ENCODE data around the gene EIF4ENIF1. TPM values are rescaled to one million over a fixed set of nuclear protein-coding genes. Genes with fewer than 3 reads are reported as not detected.
A peak's percentile ranks its signal among the peaks of the same experiment; 100 is the strongest.
"Not testable (repeated sequence)": the region's sequence is repeated elsewhere in the genome, so short reads cannot be mapped to it uniquely, and the experiment has no call there.

EIF4ENIF1 gene
- total RNA-seq (2014; rRNA removed; shearing (Covaris generic)): 5.8 and 6.2 TPM in 2 replicates

- peak; percentile 44 for DNase-seq (ENCODE audit: low spot score)
These were observed at the start of gene EIF4ENIF1 for GRCh38 chr22:31489632-31490495. TSS of gene EIF4ENIF1 (minus strand) at chr22:31489842. CDS start at chr22:31488718, 1,124 bp downstream.

DNA sequence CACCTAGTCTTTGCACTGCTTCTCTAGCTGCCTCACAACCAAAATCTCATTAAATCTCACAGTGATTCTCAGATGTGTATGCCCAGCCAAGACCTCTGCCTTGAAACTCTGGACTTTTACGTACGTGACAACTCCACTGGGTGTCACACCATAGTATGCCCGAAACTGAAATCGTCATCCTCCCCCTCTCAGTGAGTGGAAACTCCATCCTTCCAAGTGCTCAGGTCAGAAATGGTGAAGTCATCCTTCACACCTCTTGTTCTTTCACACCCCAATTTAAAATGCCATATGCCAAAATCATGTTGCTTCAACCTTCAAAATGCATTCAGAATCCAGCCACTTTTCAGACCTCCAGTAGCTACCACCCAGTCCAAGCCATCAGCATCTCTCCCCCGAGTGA, 49.2 kb upstream of the EIF4ENIF1 start:
- no peak for DNase-seq (ENCODE audit: low spot score)

DNA sequence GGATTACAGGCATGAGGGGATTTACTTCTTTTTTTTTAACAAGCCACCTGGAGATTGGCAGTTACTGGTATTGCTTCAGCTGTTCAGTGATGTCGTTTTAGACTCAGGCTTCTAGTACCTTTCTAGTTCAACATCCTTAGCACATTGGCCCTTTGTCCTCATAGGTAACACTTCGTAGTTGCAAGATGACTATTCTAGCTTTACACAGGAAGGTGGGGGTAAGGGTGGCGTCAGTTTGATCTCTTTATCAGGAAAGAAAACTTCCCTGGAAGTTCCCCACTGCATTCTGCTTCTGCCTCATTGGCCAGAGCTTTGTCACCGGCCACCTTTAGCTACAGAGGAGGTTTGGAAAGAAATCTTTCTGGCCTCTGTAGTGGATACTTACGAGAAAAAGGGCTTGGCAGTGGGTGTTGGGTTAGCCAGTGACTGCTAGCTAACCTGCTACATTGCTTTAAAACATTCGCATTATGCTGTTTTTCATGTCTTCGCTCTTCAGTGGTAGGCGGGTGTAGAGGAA, 47.4 kb upstream of the EIF4ENIF1 start:
- DNase-seq (ENCODE audit: low spot score): no peak

DNA sequence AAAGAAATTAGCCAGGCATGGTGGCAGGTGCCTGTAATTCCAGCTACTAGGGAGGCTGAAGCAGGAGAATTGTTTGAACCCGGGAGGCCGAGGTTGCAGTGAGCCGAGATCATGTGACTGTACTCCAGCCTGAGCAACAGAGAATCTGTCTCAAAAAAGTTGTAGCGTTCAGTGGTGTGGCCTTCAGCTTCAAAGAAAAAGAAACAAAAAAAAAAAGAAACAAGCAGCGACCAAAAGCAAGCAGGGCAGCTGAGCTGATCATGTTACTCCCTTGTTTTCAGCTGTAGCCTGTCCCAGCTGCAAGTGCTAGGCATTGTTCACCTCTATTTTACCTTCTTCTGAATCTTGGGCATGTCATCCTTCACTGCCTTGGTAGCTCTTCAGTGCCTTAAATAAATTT, 43.7 kb upstream of the EIF4ENIF1 start:
- DNase-seq (ENCODE audit: low spot score): no peak

DNA sequence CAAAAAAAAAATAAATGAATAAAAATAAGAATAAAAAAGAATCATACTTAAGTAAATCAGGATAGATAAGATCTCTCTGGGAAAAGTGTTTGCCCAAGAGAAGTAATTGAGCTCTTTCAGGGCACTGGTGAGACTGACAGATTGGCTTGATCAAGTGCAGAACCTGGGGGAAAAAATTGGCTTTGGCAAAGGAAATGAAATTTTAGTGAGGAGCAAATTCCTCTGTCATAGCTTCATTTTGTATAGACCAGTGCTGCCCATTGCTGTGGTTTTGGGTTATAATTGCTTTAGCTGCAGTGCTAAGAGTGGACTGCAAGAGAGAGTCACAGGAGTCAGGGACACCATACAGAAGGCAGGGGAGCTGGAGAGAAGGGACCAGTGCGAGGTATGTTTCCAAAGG, 42.4 kb upstream of the EIF4ENIF1 start:
- DNase-seq (ENCODE audit: low spot score): no peak

GRCh38 chr22:31530823-31531195, 41.2 kb upstream of the EIF4ENIF1 start:
- DNase-seq (ENCODE audit: low spot score): no peak

DNA sequence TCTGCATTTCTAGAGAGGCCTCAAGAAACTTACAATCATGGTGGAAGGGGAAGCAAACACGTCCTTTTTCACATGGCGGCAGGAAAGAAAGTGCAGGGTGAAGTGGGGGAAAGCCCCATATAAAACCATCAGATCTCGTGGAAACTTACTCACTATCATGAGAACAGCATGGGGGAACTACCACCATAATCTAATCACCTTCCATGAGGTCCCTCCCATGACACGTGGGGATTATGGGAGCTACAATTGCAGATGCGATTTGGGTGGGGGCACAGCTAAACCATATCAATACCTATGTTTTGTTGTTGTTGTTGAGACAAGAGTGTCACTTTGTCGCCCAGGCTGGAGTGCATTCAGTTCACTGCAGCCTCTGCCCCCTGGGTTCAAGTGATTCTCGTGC, 36.6 kb upstream of the EIF4ENIF1 start:
- DNase-seq (ENCODE audit: low spot score): no peak

GRCh38 chr22:31524132-31524531, 34.5 kb upstream of the EIF4ENIF1 start:
- DNase-seq (ENCODE audit: low spot score): not testable (repeated sequence)

DNA sequence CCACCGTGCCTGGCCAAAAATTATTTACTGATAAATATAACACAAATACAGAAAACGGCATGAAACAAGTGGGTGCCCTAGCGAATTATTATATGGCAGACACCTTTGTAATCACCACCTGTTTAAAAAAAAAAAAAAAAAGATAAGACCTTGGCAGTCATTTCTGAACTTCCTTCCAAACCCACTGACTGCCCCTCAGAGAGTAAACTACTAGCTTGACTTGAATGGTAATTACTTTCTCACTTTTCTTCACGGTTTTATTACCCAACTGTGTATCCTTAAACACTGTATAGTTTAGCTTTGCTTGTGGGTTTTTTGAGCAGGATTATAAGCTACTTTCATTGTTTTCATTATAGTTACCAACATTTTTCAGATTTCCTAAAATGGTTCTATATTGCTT, 30.4 kb upstream of the EIF4ENIF1 start:
- DNase-seq (ENCODE audit: low spot score): no peak

DNA sequence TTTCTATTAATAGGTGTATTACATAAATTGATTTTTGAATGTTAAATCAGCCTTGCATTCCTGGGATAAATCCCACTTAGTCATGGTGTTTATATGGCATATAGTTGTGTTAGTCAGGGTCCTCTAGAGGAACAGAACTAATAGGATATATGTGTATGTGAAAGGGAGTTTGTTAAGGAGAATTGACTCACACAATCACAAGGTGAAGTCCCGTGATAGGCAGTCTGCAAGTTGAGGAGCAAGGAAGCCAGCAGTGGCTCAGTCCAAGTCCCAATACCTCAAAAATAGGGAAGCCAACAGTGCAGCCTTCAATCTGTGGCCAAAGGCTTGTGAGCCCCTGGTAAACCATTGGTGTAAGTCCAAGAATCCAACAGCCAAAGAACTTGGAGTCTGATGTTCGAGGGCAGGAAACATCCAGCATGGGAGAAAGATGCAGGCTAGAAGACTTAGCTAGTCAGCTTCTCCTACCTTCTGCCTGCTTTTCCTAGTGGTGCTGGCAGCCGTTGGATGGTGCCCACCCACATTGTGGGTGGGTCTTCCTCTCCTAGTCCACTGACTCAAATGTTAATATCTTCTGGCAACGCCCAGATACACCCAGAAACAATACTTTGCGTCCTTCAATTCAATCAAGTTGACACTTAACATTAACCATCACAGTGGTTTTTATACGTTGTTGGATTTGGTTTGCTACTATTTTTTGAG, 19.6 kb upstream of the EIF4ENIF1 start:
- no peak for DNase-seq (ENCODE audit: low spot score)

- no peak for DNase-seq (ENCODE audit: low spot score)
These were observed 18.9 kb upstream of the EIF4ENIF1 start for GRCh38 chr22:31508536-31508935.

- DNase-seq (ENCODE audit: low spot score): not testable (repeated sequence)
These were observed 17.9 kb upstream of the EIF4ENIF1 start for GRCh38 chr22:31507517-31507916.

DNA sequence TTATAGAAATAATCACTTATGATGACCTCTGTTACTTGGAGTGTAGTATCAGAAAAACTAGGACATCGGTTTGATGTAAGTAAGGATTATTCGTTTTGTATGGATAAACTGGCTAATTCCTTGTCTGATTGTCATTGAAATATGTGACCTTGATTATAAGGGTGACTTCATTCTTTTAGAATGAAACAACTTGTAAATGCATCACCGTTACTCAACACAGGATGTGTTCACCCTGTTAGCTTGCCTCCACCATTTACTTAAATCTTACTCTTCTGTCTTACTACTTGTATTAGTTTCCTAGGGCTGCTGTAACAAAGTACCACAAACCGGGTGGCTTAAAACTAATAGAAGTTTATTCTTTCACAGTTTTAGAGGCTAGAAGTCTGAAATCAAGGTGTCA, 14.6 kb upstream of the EIF4ENIF1 start:
- peak; percentile 6 for DNase-seq (ENCODE audit: low spot score)

DNA sequence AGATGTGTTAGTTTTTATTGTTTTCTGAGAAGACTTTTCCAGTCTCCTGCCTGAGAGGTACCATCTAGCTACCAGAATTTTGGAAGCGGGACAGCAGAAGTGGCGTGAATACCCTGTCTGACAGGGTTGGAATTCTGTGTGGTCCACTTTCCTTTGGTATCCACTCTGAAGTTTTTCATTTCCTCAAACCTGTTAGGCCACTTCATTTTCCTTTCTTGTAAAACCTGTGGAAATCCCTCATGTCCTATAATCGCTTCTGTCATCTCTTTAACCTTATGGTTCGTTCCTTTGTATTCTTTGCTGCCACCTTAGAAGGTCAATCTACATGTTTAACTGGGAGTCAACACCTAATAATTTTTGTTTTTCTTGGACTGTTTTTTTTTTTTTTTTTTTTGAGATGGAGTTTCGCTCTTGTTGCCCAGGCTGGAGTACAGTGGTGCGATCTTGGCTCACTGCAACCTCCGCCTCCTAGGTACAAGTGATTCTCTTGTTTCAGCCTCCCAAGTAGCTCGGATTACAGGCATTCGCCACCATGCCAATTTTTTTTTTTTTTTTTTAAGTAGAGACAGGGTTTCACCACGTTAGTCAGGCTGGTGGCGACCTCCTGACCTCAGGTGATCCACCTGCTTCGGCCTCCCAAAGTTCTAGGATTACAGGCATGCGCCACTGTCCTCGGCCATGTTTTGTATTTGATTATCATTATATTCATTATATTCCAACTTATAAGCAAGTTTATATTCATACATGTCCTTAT, 13.7 kb upstream of the EIF4ENIF1 start:
- DNase-seq (ENCODE audit: low spot score): no peak

DNA sequence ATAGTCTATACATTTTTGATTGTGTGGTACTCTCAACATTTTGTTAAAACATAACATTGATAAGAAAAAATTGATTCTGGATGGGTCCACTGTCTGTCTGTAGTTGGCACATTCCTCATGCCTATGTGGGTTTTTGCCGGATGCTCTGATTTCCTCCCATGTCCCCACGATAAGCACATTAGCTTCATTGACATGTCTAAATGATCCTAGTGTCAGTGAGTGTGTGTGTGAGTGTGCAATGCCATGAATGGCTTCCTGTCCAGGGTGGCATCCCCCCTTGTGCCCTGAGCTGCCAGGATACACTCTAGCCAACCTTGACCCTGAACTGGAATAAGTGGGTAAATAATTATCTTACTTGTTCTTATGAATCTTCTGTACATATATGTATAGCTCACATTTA, 12.1 kb upstream of the EIF4ENIF1 start:
- no peak for DNase-seq (ENCODE audit: low spot score)

DNA sequence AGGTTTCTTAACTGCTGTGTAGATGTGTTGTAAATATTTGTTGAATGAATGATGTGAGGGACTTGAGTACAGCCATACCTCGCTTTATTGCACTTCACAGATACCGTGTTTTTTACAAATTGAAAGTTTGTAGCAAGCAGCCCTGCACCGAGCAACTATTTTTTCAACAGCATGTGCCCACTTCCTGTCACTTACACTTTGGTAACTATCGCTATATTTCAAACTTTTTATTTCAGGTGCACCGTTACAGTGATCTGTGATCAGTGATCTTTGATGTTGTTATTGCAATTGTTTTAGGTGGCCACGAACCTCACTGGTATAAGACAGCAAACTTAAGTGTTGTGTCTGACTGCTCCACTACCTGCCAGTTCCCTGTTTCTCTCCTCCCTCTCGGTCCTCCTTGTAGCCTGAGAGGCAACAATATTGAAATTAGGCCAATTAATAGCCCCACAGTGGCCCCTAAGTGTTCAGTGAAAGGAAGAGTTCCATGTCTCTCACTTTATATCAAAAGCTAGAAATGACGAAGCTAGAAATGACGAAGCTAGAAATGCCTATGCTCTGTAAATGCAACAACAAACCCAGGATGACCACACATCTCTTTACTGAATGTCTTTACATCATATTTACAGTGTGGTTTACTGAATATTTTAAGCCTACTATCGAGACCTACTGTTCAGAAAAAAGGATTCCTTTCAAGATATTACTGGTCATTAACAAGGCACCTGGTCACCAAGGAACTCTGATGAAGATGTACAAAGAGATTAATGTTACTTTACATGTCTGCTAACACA, 7.7 kb upstream of the EIF4ENIF1 start:
- no peak for DNase-seq (ENCODE audit: low spot score)

DNA sequence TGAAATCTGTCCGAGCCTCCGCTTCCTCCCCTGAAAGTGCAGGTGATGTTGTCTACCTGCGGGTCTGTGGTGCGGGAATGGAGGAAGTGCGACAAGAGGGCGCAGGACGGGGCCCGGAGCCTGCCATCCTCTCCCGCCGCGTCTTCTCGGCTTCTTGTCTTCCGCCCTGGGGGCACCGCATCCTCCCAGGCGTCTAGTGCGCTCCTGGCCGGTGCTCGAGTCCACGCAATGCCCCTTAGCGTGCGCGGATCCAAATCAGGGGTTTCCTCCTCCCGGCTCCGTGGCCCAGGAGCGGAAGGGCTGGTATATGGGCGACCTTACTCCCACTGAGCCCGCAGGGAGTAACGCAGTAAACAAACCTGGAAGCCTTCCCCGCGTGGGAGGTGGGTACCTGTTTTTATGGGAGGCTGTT, 7.1 kb upstream of the EIF4ENIF1 start:
- no peak for DNase-seq (ENCODE audit: low spot score)

- peak; percentile 70 for DNase-seq (ENCODE audit: low spot score)
These were observed 6.5 kb upstream of the EIF4ENIF1 start, which contains the start of gene SFI1 for GRCh38 chr22:31496007-31496734. TSS of gene SFI1 (plus strand) at chr22:31496536. CDS start at chr22:31508285, 11,749 bp downstream.

- no peak for DNase-seq (ENCODE audit: low spot score)
These were observed 5.7 kb upstream of the EIF4ENIF1 start for GRCh38 chr22:31495343-31495742.

DNA sequence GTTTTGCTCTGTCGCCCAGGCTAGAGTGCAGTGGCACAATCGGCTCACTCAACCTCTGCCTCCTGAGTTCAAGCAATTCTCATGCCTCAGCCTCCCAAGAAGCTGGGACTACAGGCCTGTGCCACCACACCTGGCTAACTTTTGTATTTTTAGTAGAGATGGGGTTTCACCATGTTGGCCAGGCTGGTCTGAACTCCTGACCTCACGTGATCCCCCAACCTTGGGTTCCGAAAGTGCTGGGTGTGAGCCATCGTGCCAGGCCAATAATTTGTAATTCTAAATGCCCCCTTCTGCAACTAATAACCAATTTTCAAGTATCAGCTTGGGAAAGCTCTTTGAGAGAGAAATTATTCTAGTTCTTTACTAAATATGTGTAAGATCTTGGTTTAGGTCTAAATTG, 3.7 kb upstream of the EIF4ENIF1 start:
- DNase-seq (ENCODE audit: low spot score): not testable (repeated sequence)
